LNCaP clone FGC (cell line): ENCODE measurements around the gene NOP56.
A peak's percentile ranks its signal among the peaks of the same experiment; 100 is the strongest.

Experiments
- DNase-seq: peaks from one replicate; pipeline ENCODE4 v3.0.0-alpha.2; 2011; ENCODE audit warnings: low read depth
- H3K4me3 ChIP-seq: 2 replicates; pipeline ENCODE4 v1.5.1; 2011; ENCODE audit warnings: mild to moderate bottlenecking, low read depth, low read length, control low read depth
- CTCF ChIP-seq: IDR thresholded peaks from 2 replicates; pipeline ENCODE4 v1.5.1; 2012; ENCODE audit warnings: mild to moderate bottlenecking; ENCODE audit not compliant: control insufficient read depth, insufficient read depth; ENCODE audit errors: extremely low read depth

The NOP56 gene

GRCh38 chr20:2654384-2654822, 2.0 kb downstream of the NOP56 start:
- no peak for TF ChIP-seq CTCF
- no peak for DNase-seq
- H3K4me3 ChIP-seq = peak overlapping the region; percentile 89

GRCh38 chr20:2654831-2655230, 2.4 kb downstream of the NOP56 start:
- no peak for DNase-seq
- H3K4me3 ChIP-seq = peak overlapping the region; percentile 89; the same call in 1 of the 2 replicates
- TF ChIP-seq CTCF = no peak

- no peak for DNase-seq
- H3K4me3 ChIP-seq = no peak overlapping the region
- no peak for TF ChIP-seq CTCF
Measured at GRCh38 chr20:2655331-2656116, 3.1 kb downstream of the NOP56 start.

- no peak overlapping the region for H3K4me3 ChIP-seq
- DNase-seq = no peak
- TF ChIP-seq CTCF = no peak
Measured at GRCh38 chr20:2656471-2657117, 4.2 kb downstream of the NOP56 start.

GRCh38 chr20:2657241-2657640, 4.8 kb downstream of the NOP56 start:
- DNase-seq = no peak
- no peak for TF ChIP-seq CTCF
- no peak overlapping the region for H3K4me3 ChIP-seq

- no peak for DNase-seq
- no peak for TF ChIP-seq CTCF
- no peak overlapping the region for H3K4me3 ChIP-seq
Measured at GRCh38 chr20:2657674-2658073, 5.2 kb downstream of the NOP56 start.
